Retinal pigment epithelial cell (primary cell): ENCODE measurements around the gene GAB1.

Experiments
- DNase-seq: peaks from one replicate; pipeline ENCODE4 v3.0.0-alpha.2; 2010; ENCODE audit warnings: low read depth
- H3K4me3 ChIP-seq: 2 replicates; pipeline ENCODE4 v1.5.1; 2011; ENCODE audit warnings: mild to moderate bottlenecking, low read length, control low read depth, moderate library complexity
- TF ChIP-seq, protein P1 (sequence below): conservative IDR thresholded peaks from 2 replicates; pipeline ENCODE4 v1.5.1; 2011; ENCODE audit warnings: low read depth, low read length, control low read depth, inconsistent platforms

The GAB1 gene

DNA sequence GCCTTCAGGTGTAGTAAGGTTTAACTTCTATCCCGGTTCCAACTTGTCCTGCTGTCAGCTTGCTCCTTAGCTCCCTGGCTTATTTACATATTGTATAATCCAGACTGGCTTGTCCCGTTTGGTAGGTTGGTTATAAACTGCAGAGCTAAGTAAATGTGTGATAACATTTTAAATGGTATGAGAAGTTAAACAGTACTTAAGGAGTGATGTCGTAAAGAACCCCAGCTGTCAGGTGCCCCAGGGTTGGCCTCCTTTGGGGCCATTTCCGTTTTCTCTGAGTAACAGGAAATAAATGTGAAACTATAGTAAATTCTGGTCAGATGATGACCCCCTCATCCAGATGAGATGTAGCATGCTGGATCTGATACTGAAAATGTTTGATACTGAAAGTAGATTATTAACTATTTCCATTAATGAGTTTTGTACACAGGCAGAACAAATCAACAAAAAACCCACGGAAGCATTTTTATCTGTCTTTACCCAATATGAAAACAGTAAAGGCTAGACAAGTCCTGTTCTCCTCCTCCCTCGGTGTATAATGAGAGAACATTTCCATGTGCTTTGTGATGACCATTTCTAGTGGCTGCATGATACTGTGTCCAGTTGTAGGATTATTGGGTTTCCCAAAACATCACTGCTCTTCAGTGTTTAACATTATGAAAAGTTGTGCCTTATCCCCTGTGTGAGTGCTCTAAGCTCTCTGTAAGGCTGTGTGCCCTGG lies 22.4 kb downstream of the GAB1 start:
- TF ChIP-seq, protein P1, sequence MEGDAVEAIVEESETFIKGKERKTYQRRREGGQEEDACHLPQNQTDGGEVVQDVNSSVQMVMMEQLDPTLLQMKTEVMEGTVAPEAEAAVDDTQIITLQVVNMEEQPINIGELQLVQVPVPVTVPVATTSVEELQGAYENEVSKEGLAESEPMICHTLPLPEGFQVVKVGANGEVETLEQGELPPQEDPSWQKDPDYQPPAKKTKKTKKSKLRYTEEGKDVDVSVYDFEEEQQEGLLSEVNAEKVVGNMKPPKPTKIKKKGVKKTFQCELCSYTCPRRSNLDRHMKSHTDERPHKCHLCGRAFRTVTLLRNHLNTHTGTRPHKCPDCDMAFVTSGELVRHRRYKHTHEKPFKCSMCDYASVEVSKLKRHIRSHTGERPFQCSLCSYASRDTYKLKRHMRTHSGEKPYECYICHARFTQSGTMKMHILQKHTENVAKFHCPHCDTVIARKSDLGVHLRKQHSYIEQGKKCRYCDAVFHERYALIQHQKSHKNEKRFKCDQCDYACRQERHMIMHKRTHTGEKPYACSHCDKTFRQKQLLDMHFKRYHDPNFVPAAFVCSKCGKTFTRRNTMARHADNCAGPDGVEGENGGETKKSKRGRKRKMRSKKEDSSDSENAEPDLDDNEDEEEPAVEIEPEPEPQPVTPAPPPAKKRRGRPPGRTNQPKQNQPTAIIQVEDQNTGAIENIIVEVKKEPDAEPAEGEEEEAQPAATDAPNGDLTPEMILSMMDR, result no peak
- no peak for DNase-seq
- H3K4me3 ChIP-seq, result no peak overlapping the region

GRCh38 chr4:143359644-143360193 lies 23.0 kb downstream of the GAB1 start:
- TF ChIP-seq, protein P1, result no peak
- no peak for DNase-seq
- no peak overlapping the region for H3K4me3 ChIP-seq

DNA sequence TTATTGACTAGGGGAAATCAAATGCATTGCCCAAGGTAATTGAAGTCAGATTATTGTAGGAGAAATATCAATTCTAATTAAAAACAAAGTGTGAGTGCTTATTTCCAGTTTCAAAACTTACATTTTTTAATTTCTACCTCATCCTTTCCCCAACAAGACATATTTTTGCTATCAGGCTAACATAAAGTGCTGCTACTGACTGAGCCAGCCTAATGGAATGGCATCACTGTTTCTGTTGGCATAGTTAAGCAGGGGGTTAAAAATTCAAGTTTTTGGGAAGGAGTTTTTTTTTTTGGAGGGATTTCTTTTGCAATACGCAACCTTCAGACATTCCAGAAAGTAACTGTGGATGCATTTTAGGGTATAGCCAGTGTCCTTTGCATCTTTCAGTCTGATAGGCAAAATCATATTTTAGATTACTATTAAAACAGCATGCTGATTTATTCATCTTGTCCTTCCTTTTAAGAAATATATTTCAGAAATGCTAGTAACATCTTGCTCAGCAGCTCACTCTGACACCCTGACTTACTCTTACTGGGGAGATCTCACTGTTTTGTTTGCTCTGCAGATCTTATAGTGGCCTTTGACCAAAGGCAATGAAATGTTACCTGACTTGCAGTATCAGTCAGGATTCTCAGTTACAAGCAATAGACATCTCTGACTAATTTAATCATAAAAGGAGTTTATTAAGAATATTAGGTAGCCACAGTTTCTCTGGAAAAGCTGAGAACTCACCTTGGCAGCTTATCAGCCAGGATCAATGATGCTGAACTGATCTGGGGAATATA lies 24.4 kb downstream of the GAB1 start:
- no peak overlapping the region for H3K4me3 ChIP-seq
- DNase-seq, result no peak
- TF ChIP-seq, protein P1, result no peak

DNA sequence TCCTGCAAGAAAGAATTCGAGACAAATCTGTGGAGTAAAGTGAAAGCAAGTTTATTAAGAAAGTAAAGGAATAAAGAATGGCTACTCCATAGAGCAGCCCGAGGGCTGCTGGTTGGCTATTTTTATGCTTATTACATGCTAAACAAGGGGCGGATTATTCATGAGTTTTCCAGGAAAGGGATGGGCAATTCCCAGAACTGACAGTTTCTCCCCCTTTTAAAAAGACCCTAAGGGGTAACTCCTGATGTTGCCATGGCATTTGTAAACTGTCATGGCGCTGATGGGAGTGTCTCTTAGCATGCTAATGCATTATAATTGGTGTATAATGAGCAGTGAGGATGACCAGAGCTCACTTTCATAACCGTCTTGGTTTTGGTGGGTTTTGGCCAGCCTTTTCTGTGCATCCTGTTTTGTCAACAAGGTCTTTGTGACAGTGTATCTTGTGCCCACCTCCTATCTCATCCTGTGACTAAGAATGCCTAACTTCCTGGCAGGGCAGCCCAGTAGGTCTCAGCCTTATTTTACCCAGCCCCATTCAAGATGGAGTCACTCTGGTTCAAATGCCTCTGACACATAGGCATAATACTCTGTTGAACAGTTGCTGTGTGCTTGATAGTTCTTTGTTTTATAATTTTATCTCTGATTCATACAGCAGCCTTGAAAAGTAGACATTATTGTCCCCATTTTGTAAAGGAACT lies 25.8 kb downstream of the GAB1 start:
- no peak for DNase-seq
- TF ChIP-seq, protein P1, result no peak
- H3K4me3 ChIP-seq, result no peak overlapping the region

DNA sequence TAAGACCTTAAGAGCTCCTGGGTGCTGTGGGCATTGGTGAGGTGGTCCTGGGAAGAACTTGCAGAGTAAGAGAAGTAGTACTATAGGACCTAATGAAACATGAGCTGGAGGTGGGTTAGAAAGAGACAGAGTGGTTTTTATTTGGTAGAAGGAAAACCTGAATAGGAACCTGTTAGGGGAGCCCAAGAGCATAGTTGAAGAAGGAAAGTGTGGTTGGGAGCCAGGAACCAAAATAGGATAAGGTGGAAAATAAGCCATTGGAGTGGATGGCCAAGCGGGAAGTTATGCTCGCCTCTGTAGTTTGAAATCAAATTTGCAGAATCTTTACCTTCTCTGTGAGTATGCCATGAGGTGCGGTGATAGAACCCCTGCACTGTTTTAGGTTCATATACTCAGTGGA lies 26.7 kb downstream of the GAB1 start:
- H3K4me3 ChIP-seq, result no peak overlapping the region
- DNase-seq, result no peak
- TF ChIP-seq, protein P1, result no peak

DNA sequence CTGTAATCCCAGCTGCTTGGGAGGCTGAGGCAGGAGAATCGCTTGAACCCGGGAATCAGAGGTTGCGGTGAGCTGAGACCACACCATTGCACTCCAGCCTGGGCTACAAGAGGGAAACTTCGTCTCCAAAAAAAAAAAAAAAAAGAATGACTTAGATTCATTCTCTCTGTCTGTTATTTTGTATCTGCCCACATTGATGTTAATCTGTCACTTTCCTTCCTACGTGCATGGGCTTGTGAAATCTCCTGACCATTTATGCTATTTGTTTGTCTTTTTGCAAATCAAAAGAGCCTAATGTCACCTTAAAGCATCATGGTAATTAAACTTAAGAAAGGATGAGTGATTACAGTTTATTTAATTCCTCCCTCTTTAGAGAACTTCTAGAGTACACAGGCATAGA lies 27.4 kb downstream of the GAB1 start:
- TF ChIP-seq, protein P1, result no peak
- no peak for DNase-seq
- no peak overlapping the region for H3K4me3 ChIP-seq
